NOMO-1 (cell line): ENCODE results near the gene IRF5.
"Not testable (repeated sequence)": the region's sequence is repeated elsewhere in the genome, so short reads cannot be mapped to it uniquely, and the experiment has no call there.

ENCODE experiments used
- DNase-seq, 2 experiments: peaks; one replicate each; lab custom pipeline; 2025; ENCODE audit not compliant: unreplicated experiment in 2 of 2; lab: John Stamatoyannopoulos, UW

IRF5 gene

DNA sequence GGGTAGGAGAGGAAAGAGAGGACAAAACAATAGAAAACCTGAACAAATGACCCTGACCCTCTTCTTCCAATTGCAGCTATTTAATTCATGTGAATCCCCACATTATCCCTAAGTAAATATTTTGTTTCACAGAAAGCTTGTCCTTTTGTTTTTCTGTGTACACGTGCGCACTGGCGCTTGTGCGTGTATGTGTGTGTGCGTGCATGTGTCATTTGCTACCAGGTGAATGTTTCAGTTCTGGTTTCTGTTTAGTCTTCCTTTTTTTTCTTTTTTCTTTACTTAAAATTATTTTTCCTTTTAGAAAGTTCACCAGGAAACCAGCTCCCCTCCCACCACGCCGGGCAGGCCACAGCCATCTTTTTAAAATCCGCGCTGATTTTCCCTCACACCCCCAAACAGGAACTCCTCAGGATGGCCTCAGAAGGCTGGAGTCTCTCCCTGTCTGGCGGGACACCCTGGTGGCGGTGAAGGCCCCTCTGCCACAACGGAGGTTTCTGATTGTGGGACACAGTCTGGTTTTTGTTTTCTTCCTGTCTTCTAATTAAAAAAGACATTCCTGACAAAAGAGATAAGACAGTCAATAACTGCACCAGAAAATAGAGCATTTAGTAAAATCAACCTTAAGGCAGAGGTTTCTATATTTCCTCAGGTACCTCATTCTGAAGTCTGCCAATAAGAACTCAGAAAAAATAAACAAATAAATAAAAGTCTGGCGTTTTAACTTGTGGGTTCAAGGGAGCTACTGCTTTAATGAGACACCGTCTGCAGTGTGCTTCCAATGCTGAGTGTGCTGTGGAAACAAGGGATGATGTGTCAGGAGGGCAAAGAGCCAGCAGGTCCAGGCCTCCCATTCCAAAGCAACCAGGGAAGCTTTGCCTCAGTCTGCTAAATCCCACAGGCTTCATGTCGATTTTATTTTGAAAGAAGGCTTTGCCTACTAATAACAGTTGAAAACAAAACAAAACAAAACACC lies 17.4 kb downstream of the IRF5 start:
- DNase-seq = no peak

GRCh38 chr7:128955981-128956380 lies 18.3 kb downstream of the IRF5 start:
- no peak for DNase-seq

- no peak for DNase-seq
These were observed 21.6 kb downstream of the IRF5 start for GRCh38 chr7:128959296-128959695.

DNA sequence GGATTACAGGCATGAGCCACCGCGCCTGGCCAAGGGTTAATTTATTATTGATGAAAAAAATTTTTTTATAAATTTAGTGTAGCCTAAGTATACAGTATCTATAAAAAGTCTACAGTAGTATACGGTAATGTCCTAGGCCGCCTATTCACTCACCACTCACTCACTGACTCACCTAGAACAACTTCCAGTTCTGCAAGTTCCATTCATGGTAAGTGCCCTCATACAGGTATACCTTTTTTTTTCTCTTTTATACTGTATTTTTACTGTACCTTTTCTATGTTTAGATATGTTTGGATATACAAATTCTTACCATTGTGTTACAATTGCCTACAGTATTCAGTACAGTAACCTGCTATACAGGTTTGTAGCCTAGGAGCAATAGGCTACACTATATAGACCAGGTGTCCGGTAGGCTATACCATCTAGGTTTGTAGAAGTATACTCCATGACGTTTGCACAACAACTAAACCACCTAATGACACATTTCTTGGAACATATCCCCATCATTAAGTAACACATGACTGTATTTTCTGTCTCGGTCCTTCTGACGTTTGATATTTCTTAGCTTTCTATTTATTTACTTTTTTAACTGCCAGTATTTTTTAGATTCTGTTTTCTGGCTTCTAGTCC lies 23.4 kb downstream of the IRF5 start:
- DNase-seq = no peak

GRCh38 chr7:128962899-128963298 lies 25.2 kb downstream of the IRF5 start:
- no peak for DNase-seq

- DNase-seq = no peak
These were observed 25.6 kb downstream of the IRF5 start for GRCh38 chr7:128963327-128963757.

DNA sequence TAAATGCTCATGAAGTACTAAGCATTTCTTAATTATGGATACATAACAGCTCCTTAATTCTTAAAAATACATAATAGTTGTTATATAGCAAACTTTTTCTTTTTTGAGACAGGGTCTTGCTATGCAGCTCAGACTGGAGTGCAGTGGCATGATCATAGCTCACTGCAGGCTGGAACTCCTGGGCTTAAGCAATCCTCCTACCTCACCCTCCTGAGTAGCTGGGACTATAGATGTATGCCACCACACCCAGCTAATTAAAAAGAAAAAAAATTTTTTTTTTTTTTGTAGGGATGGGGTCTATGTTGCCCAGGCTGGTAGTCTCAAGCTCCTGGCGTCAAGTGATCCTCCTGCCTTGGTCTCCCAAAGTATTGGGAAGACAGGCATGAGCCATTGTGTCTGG lies 30.9 kb downstream of the IRF5 start:
- no peak for DNase-seq

DNA sequence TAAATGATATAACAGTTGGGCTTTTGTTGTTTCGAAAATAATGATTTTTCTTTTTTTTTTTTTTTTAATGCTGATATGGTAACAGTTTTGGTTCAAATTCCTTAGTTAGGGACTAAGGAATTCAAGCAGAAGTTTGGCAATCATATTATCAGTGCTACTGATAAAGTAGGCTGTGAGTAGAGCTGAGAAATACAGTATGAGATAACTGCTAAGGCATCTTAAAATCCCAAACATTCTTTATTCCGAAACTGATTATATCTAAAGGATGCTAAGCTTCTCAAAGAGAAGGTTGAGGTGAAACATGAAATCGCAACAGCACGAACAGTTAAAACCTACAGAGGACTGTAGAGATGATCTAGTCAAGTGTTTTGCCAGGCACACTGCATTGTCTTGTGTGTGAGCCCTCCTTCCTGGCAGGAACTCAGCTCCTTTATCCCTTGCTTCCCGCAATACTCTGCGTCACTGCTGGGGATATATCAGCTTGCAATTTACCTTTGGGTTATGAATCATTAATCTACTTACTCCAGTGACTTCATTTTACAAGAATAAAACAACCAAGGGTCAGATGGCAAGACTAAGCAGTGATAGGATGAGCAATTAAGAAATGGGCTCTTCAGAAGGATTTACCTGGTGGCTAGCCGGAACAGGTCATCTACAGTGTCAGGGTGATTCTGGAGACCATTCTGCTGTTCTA lies 36.7 kb downstream of the IRF5 start:
- no peak for DNase-seq

- DNase-seq = no peak
These were observed 44.4 kb downstream of the IRF5 start for GRCh38 chr7:128982105-128982504.

DNA sequence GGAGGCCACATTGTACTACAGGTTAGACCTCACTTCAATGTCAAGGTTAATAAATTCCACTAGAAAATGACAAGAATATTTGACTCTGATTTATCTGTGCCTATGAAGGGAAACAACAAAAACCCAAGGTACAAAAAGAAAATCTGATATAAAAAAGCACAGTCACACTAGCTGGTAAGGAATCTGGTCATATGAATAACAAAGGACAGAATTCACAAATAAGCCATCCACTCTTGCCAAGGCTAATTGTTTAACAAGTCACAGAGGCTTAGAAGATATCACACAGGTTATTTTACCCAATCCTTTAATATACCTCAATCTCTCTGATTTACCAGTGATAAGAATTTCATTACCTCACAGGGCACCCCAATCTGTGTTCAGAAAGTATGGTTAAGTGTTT lies 47.9 kb downstream of the IRF5 start:
- DNase-seq = no peak

GRCh38 chr7:128986609-128987008 lies 48.9 kb downstream of the IRF5 start:
- no peak for DNase-seq

- no peak for DNase-seq
These were observed 50.6 kb downstream of the IRF5 start for GRCh38 chr7:128988372-128988771.

- DNase-seq = no peak
These were observed 52.2 kb downstream of the IRF5 start for GRCh38 chr7:128989961-128990360.

GRCh38 chr7:128993419-128993818 lies 55.7 kb downstream of the IRF5 start:
- no peak for DNase-seq

- not testable (repeated sequence) for DNase-seq
These were observed 56.8 kb downstream of the IRF5 start for GRCh38 chr7:128994560-128994959.

DNA sequence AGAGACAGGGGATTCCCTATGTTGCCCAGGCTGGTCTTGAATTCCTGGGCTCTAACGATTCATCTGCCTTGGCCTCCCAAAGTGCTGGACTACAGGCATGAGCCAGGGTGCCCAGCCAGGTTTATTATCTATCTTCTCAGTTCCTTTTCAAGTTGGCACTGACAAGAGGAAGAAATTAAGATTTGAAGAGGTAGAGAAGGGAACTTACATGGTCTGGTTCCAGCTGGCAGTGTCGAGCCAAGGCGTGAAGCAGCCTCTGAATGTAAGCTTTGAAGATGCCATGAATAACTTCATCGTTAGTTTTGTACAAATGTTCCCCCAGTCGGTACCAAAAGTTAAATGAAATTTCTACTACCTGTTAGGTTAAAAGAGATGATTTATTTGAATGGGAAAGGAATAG lies 59.5 kb downstream of the IRF5 start:
- no peak for DNase-seq
